NOMO-1 (cell line): Measurements from ENCODE around the gene CTNNBL1.
A peak's percentile ranks its signal among the peaks of the same experiment; 100 is the strongest.

Experiments
- DNase-seq, 2 experiments: peaks; one replicate each; lab custom pipeline; 2025; ENCODE audit not compliant: unreplicated experiment in 2 of 2; lab: John Stamatoyannopoulos, UW

CTNNBL1 gene

DNA sequence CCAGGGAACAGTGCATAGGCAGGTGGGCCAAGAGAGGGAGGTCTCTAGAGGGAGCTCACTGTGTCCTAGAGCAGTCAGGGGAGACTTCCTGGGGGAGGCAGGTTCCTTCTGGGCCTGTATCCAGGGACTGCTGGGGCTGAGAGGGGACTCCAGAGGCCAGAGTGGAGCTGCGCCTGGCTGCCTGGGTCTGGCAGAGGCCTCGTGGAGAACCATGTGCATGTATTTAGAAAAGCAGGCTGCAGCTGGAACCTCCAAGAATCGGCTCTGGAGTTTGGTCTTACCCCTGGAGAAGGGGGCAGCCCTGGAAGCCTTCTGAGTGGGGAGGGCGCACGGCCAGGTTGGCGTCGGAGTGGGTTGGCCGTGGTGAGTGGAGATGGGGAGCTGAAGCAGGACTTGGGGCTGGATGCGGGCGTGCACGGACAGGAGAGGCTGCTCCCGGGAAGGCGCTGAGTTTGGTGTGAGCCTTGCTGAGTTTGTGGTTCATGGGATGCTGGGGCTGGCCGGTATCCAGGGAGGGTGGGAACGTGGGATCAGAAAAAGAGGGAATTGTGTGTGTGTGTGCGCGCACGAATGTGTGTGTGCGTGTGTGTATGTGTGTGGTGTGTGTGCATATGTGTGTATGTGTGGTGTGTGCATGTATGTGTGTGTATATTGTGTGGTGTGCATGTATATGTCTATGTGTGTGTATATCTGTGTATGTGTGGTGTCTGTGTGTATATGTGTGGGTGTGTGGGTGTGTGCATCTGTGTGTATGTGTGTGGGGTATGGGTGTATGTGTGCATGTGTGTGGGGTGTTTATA, 219.9 kb downstream of the CTNNBL1 start:
- DNase-seq: no peak

- DNase-seq: no peak
These were observed 220.5 kb downstream of the CTNNBL1 start for GRCh38 chr20:37914367-37914671.

DNA sequence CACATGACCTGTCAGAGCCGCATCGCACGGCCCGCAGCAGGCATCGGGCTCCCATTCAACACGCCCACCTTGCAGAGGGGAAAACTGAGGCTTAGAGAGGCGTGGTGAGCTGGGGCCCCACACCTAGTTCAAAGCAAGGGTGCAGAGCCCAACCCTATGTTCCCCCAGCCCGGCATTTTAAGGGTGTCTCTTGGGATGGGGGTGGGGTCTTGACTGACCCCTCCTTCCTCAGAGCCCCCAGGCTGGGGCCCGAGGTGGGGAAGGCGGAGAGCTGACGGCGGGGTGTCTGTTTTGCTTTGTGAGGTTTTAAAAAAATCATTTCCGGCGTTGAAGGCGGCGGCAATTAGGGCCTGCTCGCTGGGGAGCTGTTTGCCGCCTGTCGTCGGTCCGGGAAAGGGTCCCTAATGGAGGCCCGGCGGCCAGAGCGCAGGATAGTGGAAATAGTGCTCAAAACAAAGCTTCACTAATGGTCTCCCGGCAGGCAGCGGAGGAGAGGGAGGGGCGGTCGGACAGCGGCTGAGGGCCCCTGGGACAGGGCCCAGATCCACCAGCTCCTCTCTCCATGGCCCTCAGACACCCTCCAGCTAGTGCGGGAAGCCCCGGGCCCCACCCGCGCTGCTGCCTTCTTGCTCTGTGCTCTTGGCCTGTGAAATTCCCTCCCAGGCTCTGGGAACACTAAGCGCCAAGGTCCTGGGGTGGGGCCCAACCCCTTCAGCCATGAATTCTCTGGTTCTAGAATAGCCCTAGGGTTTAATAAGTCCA, 221.0 kb downstream of the CTNNBL1 start:
- DNase-seq: no peak

GRCh38 chr20:37915434-37915787, 221.6 kb downstream of the CTNNBL1 start:
- DNase-seq: no peak

GRCh38 chr20:37915800-37916570, 222.2 kb downstream of the CTNNBL1 start:
- DNase-seq: no peak

- DNase-seq: no peak
These were observed 223.6 kb downstream of the CTNNBL1 start for GRCh38 chr20:37917461-37917860.

DNA sequence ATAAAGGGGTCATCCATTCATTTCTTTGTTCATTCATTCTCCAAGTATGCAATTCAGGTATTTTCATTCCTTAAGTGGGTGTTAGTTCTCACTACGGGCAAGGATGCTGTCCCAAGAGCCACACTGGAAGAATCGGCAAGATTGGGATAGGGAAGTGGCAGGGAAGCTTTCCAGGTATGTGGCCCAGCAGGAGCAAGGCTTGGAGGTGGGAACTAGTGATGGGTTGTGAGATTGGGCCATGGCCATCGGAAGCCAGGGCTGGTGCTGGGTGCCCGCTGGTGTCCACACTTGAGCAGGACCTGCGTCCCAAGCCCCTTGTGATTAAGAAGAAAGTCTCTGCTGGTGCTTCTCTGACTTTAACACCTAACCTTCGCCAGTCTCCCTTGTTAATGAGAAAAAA, 224.2 kb downstream of the CTNNBL1 start:
- DNase-seq: no peak

DNA sequence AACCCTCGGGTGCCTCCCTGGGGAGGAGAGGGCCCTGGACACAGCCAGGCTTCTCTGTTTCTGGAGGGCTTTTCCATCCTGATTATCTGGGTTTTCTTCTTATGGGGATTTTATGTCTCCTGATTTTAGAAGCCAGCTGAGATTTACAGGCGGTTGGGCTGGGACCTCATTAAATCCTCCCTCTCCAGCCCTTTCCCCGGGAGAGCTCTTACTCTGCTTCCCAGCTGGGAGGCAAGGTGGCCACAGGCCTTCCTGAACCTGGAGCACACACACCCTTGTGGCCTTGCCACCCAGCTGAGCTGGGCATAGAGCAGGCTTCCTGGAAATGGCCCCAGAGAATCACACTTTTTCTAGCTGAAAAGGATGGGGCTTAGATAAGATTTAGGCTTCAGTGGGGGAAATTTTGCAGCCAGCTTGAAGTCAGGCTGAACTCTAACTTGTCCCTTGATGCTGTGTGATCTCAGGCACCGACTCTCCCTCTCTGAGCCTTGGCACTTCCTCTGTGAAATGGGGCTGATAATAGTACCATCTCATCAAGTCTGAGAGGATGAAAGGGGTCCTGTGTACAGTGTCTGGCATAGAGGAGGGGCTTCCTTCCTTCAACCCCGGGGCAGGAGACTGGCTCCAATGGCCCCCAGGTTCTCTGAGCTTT, 225.7 kb downstream of the CTNNBL1 start:
- DNase-seq: no peak

GRCh38 chr20:37920270-37920669, 226.4 kb downstream of the CTNNBL1 start:
- DNase-seq: no peak

DNA sequence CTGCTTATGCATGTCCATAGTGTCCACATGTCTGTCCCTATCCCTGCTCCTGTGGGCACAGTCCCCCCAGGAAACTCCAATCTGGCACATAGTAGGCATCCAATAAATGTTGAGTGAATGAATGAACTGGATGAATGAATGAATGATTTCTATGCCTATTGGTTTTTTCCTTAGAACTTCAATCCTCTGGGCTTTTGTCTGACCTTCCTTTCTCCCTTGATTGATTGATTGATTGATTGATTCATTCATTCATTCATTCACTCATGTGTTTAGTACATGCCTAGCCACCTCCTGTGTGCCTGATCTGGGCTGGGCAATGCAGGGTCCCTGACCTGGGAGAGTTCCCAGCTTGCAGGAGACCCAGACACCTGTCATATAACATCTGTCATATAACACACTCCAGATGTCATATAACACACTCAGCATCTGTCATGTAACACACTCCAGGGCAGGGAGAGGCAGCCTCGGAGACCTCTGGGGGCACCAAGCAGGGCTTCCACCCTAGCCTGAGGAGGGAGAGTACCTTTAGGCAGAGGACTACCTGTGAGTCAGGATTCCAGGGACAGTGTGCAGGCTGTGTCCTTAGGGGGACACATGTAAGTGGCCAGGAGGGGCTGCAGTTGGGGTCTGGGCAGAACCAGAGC, 227.0 kb downstream of the CTNNBL1 start:
- no peak for DNase-seq

GRCh38 chr20:37921341-37921929, 227.6 kb downstream of the CTNNBL1 start:
- peak; percentile 41 to 48 for DNase-seq
